ENCODE data around the gene GRHL1.

The GRHL1 gene

DNA sequence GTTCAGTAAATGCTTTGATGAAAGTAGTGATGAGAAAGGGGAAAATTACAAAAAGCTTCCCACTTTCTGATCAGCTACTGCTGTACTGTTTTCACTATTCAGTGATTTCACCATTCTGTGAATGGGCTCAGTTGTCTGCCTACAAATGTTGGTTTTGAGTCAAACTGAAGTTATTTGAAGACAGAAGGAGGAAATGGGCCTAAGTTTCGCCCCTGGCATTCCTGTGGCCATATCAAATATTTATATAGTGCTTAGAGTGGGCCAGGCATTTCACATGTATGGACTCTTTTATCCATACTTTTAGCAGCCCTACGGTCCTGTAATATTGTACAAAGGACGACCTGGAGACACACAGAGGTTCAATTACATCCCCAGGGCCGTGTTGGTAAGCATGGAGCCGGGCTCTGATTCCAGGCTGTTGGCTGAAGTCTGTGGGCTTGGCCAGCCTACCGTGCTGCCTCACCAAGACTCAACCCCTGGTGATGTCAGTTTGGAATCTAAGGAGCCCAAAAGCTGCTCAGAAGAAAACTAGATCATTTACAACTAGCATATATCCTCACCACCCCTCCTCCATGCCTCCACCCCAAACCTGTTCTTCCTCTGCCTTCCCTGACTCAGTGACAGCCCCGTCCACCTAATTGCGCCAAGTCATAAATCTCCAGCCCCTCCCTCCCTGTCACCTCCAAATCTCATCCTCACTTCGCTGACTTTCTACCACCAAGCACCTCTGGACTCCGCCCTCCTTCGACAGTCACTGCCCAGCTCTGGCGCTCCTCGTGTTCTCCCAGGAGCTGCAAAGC, 10.1 kb upstream of the GRHL1 start:
- Mint-ChIP-seq H3K9me3 (no peaks in the 10 kb centered on the region), H3K4me1 (ENCODE audit: low read depth) (no peaks in the 10 kb centered on the region), H3K27ac (no peak overlapping the region), H3K4me3 (no peak overlapping the region), H3K36me3 (ENCODE audit: low read depth) (peaks cover 3% of the 10 kb centered on the region), H3K27me3 (peaks cover 23% of the 10 kb centered on the region)
- no peak for DNase-seq

DNA sequence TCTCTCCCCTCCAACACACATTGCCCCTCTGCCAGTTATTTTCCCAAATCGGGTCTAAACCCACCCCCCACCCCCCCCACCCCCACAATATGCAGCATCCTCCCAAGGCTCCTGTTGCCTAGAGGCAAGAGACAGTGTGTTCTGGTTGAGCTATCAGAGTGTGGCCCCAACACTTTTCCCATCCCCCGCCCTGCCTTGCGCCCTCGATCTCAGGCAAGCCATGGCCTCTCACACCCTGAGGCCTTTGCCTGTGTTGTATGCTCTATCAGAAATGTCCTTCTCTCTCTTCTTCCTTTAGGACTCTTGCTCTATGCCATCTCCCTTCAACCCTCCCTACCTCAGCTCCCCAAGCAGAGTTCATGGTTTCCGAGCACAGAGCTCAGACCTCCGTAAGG, 9.5 kb upstream of the GRHL1 start:
- Mint-ChIP-seq H3K27ac (no peak overlapping the region), H3K27me3 (peaks cover 26% of the 10 kb centered on the region), H3K4me3 (no peak overlapping the region), H3K36me3 (ENCODE audit: low read depth) (no peaks in the 10 kb centered on the region), H3K9me3 (no peaks in the 10 kb centered on the region), H3K4me1 (ENCODE audit: low read depth) (no peaks in the 10 kb centered on the region)
- no peak for DNase-seq

DNA sequence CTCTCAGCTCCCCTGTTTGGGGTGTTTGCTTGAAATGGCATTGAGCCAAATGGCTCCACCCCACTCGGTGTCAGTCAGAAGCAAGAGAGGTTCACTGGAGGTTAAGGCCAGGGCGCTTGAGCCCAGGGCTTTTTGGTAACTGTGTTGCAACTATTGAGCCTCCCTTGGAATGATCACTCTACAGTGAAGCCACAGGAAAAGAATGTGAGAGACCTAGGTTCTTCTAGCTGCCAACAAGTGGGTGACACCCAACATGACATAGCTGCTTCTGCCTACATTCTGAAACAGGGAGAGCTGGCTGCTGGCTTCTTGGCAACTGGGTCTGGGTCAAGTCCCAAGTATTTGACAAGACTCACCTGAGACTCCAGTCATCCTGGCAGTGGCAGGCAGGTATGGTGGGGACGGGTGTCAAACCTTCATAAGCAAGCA, 7.1 kb upstream of the GRHL1 start:
- no peak for DNase-seq
- H3K27me3 Mint-ChIP-seq = peaks cover 39% of the 10 kb centered on the region

DNA sequence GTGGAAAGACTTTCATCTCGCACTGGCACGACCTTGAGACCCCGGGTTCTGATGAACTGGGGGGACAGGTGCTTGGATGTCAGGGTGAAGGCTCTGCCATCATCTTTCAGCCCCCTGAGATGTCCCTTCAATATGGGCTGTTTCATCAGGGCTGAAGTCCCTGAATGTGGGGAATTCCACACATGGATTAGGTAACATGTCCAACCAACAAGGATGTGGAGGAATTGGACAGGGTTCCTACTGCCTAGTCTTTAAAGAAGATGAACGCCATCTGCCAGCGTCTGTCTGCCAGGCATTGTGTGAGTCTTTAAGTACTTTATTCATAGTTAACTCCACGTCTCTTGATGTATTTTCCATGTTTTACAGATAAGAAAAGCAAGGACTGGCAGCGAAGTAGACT, 5.9 kb upstream of the GRHL1 start:
- H3K27me3 Mint-ChIP-seq = peaks cover 49% of the 10 kb centered on the region
- H3K9me3 Mint-ChIP-seq = no peaks in the 10 kb centered on the region
- H3K36me3 Mint-ChIP-seq (ENCODE audit: low read depth) = no peaks in the 10 kb centered on the region
- no peak overlapping the region for H3K4me3 Mint-ChIP-seq
- peaks cover 2% of the 10 kb centered on the region for H3K4me1 Mint-ChIP-seq (ENCODE audit: low read depth)
- no peak for DNase-seq
- H3K27ac Mint-ChIP-seq = no peak overlapping the region

More for the DNA sequence above, 7.1 kb upstream of the GRHL1 start:
- no peak overlapping the region for H3K27ac Mint-ChIP-seq
- H3K9me3 Mint-ChIP-seq = no peaks in the 10 kb centered on the region
- no peaks in the 10 kb centered on the region for H3K4me1 Mint-ChIP-seq (ENCODE audit: low read depth)
- no peaks in the 10 kb centered on the region for H3K36me3 Mint-ChIP-seq (ENCODE audit: low read depth)
- no peak overlapping the region for H3K4me3 Mint-ChIP-seq

- no peaks in the 10 kb centered on the region for H3K9me3 Mint-ChIP-seq
- peaks cover 3% of the 10 kb centered on the region for H3K4me1 Mint-ChIP-seq (ENCODE audit: low read depth)
- H3K27me3 Mint-ChIP-seq = peaks cover 50% of the 10 kb centered on the region
- H3K27ac Mint-ChIP-seq = no peak overlapping the region
- no peak for DNase-seq
- H3K4me3 Mint-ChIP-seq = no peak overlapping the region
- H3K36me3 Mint-ChIP-seq (ENCODE audit: low read depth) = no peaks in the 10 kb centered on the region
Measured at GRCh38 chr2:9946076-9946475, 5.4 kb upstream of the GRHL1 start.

DNA sequence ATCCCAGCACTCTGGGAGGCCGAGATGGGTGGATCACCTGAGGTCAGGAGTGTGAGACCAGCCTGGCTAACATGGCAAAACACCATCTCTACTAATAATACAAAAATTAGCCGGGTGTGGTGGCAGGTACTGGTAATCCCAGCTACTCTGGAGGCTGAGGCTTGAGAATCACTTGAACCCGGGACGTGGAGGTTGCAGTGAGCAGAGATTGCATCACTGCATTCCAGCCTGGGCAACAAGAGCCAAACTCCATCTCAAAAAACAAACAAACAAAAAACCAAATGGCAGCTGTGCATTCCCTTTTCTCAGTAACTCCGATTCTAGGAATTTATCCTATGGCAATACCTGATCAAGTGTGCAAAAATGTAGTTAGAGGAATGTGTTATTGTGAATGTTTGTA, 4.7 kb upstream of the GRHL1 start:
- Mint-ChIP-seq H3K36me3 (ENCODE audit: low read depth) (no peaks in the 10 kb centered on the region), H3K27ac (no peak overlapping the region), H3K4me3 (no peak overlapping the region), H3K27me3 (peaks cover 50% of the 10 kb centered on the region), H3K9me3 (no peaks in the 10 kb centered on the region), H3K4me1 (ENCODE audit: low read depth) (peaks cover 3% of the 10 kb centered on the region)
- no peak for DNase-seq

DNA sequence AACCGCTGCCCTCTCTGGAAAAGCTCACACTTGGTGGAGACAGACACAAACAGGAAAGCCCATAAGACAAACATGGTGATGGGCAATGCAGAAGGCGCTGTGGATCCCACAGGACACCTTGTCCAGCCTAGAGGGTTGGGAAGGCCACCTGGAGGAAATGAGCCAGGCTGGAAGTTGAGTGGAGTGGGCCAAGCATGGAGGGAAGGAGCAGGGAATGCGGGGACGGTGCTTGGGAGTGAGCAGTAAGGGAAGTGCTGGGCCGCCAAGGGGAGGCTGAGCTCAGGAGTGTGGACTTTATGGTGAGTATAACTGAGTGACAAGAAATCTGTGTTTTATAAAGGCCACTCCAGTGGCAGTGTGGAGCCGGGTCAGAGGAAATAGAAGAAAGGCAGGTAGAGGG, 2.8 kb upstream of the GRHL1 start:
- H3K27ac Mint-ChIP-seq = no peak overlapping the region
- peaks cover 61% of the 10 kb centered on the region for H3K27me3 Mint-ChIP-seq
- H3K36me3 Mint-ChIP-seq (ENCODE audit: low read depth) = no peaks in the 10 kb centered on the region
- H3K4me3 Mint-ChIP-seq = no peak overlapping the region
- H3K9me3 Mint-ChIP-seq = no peaks in the 10 kb centered on the region
- H3K4me1 Mint-ChIP-seq (ENCODE audit: low read depth) = peaks cover 6% of the 10 kb centered on the region
- DNase-seq = no peak

GRCh38 chr2:9949239-9949991, 2.1 kb upstream of the GRHL1 start:
- Mint-ChIP-seq H3K9me3 (no peaks in the 10 kb centered on the region), H3K4me3 (peak overlapping the region; percentile 71), H3K4me1 (ENCODE audit: low read depth) (peaks cover 6% of the 10 kb centered on the region), H3K27ac (no peak overlapping the region), H3K36me3 (ENCODE audit: low read depth) (no peaks in the 10 kb centered on the region), H3K27me3 (peaks cover 65% of the 10 kb centered on the region)
- DNase-seq = no peak

- H3K27ac Mint-ChIP-seq = no peak overlapping the region
- H3K36me3 Mint-ChIP-seq (ENCODE audit: low read depth) = no peaks in the 10 kb centered on the region
- no peaks in the 10 kb centered on the region for H3K9me3 Mint-ChIP-seq
- H3K4me1 Mint-ChIP-seq (ENCODE audit: low read depth) = peaks cover 6% of the 10 kb centered on the region
- no peak for DNase-seq
- peaks cover 63% of the 10 kb centered on the region for H3K27me3 Mint-ChIP-seq
- H3K4me3 Mint-ChIP-seq = peak overlapping the region; percentile 71
Measured at GRCh38 chr2:9949992-9950520, 1.4 kb upstream of the GRHL1 start.

- Mint-ChIP-seq H3K27me3 (peaks cover 60% of the 10 kb centered on the region), H3K9me3 (no peaks in the 10 kb centered on the region), H3K27ac (peak overlapping the region; percentile 47), H3K4me3 (peak overlapping the region; percentile 71), H3K36me3 (ENCODE audit: low read depth) (no peaks in the 10 kb centered on the region), H3K4me1 (ENCODE audit: low read depth) (peaks cover 6% of the 10 kb centered on the region)
- no peak for DNase-seq
Measured at GRCh38 chr2:9950521-9951271, 797 bp upstream of the GRHL1 start.

DNA sequence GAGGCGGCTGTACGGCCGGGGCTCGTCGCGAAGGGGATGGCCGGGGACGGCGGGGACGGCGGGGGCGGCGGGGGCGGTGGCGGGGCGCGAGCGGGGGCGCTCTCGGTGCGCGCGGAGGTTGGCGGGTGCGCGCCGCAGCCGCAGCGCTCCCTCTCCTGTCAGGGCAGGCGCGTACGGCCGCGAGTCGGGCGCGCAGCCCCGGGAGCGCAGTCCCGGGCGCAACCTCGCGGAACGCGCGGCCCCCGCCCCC, 296 bp upstream of the GRHL1 start:
- no peak for DNase-seq
- no peaks in the 10 kb centered on the region for H3K9me3 Mint-ChIP-seq
- peaks cover 6% of the 10 kb centered on the region for H3K4me1 Mint-ChIP-seq (ENCODE audit: low read depth)
- no peaks in the 10 kb centered on the region for H3K36me3 Mint-ChIP-seq (ENCODE audit: low read depth)
- H3K27ac Mint-ChIP-seq = no peak overlapping the region
- peak overlapping the region; percentile 71 for H3K4me3 Mint-ChIP-seq
- peaks cover 55% of the 10 kb centered on the region for H3K27me3 Mint-ChIP-seq

DNA sequence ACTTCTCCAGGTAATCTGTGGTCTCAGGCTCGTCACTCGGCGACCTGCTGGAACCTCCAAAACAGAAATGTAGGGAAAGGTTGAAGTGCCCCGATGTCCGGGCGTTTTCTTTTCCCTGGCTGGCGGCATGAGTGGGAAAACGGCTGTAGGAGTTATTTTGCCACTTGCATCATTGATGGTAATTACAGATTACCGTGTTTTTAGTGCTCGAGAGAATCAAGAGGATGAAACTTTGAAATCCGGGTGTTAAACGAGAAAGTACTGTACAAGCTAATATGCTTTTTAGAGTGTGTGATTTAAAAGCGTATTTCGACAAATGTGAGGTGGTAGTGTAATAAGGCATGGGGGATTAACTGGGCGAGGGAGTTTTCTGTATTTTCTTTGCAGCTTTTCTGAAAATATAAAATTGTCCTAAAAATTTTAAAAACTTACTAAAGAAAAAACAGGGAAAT, 819 bp downstream of the GRHL1 start:
- Mint-ChIP-seq H3K36me3 (ENCODE audit: low read depth) (no peaks in the 10 kb centered on the region), H3K4me3 (peak overlapping the region; percentile 74), H3K27me3 (peaks cover 46% of the 10 kb centered on the region), H3K4me1 (ENCODE audit: low read depth) (peaks cover 6% of the 10 kb centered on the region), H3K9me3 (no peaks in the 10 kb centered on the region), H3K27ac (no peak overlapping the region)
- no peak for DNase-seq

GRCh38 chr2:9952856-9953503, 1.5 kb downstream of the GRHL1 start:
- DNase-seq = no peak
- Mint-ChIP-seq H3K4me1 (ENCODE audit: low read depth) (peaks cover 6% of the 10 kb centered on the region), H3K27me3 (peaks cover 49% of the 10 kb centered on the region), H3K27ac (no peak overlapping the region), H3K9me3 (no peaks in the 10 kb centered on the region), H3K36me3 (ENCODE audit: low read depth) (no peaks in the 10 kb centered on the region), H3K4me3 (peak overlapping the region; percentile 74)

DNA sequence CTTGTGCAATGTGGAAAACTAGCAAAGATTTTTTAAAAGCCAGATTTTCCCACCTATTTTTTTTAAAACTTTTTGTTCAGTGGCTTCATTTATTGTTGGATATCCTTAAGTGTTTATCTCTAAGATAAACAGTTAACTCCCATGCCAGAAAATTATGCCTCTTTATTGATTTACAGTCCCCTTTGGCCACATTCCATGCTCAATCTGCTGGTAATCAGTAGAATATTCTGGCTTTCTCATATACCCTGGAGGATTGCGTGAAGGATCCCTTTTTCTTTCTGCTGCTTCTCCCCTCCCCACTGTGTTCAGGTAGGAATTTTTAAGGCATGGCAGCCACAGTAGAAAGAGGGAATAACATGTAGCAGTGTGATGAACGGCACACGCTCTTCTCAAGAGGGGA, 2.6 kb downstream of the GRHL1 start:
- Mint-ChIP-seq H3K4me3 (no peak overlapping the region), H3K27me3 (peaks cover 45% of the 10 kb centered on the region), H3K27ac (no peak overlapping the region), H3K9me3 (no peaks in the 10 kb centered on the region), H3K4me1 (ENCODE audit: low read depth) (peaks cover 6% of the 10 kb centered on the region), H3K36me3 (ENCODE audit: low read depth) (no peaks in the 10 kb centered on the region)
- DNase-seq = no peak

Measured in activated T-cell treated with anti-CD3 and anti-CD28 coated beads, Interleukin-2, amount 50 U/mL, for 24 hours (primary cell).